Stimulated activated CD4-positive, alpha-beta T cell treated with anti-CD3 and anti-CD28 coated beads, Interleukin-4, amount 100 ng/mL, for 48 hours (primary cell): ENCODE data around the gene B3GNT7.
"Not testable (repeated sequence)": the region's sequence is repeated elsewhere in the genome, so short reads cannot be mapped to it uniquely, and the experiment has no call there.

Source experiments
- DNase-seq, 2 donors: peaks; one replicate each; pipeline ENCODE4 v3.0.0-alpha.2; 2020; ENCODE audit warnings: low read depth in 2 of 2

The B3GNT7 gene

GRCh38 chr2:231364961-231365810 is 30.3 kb upstream of the B3GNT7 start:
- DNase-seq = no peak

DNA sequence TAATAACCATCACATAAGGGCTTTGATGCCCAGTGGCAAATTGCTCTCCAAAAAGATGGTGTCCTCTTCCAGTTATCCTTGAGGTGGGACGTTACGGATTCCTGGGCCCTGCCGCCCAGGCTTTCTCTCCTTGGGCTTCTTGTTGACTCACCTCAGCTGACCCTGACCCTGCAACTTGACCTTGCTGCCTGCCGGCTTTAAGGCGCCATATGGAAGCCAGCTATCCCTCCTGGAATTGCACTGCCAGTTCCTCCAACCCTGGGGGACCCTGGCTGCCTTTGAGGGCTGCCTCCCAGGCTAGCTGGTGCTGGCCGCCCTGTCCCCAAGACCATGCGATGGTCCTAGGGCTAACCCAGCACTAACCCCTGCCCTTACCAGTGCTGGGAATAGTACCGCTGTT is 28.3 kb upstream of the B3GNT7 start:
- no peak for DNase-seq

- no peak for DNase-seq
Observed at GRCh38 chr2:231369580-231370428, 25.7 kb upstream of the B3GNT7 start.

- DNase-seq = no peak
Observed at GRCh38 chr2:231370429-231370748, 25.1 kb upstream of the B3GNT7 start.

GRCh38 chr2:231370749-231371429 is 24.6 kb upstream of the B3GNT7 start:
- no peak for DNase-seq

- DNase-seq = no peak
Observed at GRCh38 chr2:231371430-231372054, 24.0 kb upstream of the B3GNT7 start.

DNA sequence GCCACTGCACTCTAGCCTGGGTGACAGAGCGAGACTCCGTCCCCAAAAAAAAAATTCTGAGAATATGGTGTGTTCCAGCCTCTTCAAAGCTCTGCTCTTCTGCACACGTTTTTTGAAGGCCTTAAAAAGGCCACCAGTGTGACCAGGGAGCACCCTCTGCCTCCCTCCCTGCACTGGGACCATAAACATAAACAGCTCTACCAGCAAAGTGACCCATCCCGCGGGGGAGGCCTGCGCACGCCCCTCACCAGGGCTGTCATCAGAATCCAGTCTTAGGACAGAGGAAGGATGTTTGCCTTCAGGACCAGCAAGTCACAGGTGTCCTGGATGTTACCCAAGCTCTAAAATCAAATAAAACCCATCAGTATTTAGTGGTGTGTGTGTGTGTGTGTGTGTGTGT is 23.2 kb upstream of the B3GNT7 start:
- no peak for DNase-seq

- DNase-seq = no peak
Observed at GRCh38 chr2:231373184-231373583, 22.3 kb upstream of the B3GNT7 start.

DNA sequence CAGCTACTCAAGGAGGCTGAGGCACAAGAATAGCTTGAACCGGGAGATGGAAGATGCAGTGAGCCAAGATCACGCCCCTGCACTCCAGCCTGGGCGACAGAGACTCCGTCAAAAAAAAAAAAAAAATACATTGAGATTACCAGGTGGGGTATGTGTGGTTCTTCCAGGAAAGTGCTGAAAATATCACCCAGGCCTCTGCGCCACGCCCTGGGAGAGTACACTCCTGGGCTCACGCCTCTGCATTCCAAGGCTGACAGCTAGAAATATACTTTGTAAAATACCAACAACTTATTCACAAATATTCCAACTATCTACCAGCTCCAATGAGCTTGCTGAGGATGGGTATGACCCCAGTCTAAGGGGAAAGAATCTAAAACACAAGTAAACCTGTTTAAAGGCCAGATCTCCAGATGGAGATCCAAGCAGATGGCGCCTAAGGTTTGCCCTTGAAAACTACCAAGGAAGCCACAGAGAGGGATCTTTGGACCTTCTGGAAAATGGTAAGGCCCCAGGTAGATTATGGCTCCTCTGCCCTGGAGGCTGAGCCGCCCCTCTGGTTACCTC is 21.6 kb upstream of the B3GNT7 start:
- DNase-seq = no peak

- DNase-seq = no peak
Observed at GRCh38 chr2:231374771-231375170, 20.7 kb upstream of the B3GNT7 start.

- not testable (repeated sequence) for DNase-seq
Observed at GRCh38 chr2:231375994-231376615, 19.4 kb upstream of the B3GNT7 start.

DNA sequence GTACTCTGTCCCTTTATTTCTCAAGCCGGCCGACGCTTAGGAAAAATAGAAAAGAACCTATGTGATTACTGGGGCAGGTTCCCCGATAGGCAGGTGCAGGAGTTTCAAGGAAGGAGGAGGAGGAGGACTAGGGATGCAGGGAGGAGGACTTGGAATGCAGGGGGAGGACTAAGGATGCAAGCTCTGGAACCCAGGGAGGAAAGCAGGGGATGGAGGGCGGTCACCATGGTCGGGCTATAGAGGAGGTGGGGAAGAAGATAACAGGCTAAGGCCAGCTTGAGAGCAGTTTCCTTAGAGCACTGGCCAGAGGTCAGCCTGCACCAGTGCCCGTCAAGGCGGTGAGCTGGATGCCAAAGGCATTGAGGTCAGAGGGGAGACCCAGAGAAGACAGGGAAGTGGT is 18.7 kb upstream of the B3GNT7 start:
- DNase-seq = no peak

GRCh38 chr2:231378026-231378722 is 17.3 kb upstream of the B3GNT7 start:
- DNase-seq = no peak

- DNase-seq = no peak
Observed at GRCh38 chr2:231379266-231380215, 16.0 kb upstream of the B3GNT7 start.

GRCh38 chr2:231380307-231380706 is 15.2 kb upstream of the B3GNT7 start:
- DNase-seq = no peak

GRCh38 chr2:231380991-231381847 is 14.3 kb upstream of the B3GNT7 start:
- DNase-seq = no peak

DNA sequence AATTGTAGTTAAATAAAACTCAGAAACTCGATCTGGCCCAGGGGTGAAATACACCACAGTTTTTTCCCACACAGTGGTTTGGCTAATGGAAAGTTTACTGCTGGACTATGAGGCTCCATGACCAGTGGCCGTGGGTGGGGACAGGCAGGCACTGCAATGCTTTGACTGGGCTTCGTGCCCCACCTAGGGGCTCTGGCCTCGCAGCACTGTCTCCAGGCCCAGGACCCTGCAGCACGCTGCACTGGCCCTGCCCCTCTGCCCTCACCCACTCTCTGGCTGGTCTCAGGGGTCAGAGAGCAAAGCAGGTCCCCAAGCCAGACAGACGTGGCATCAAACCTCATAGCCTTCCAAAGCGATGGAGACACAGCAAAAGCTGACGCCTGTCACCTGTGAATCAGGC is 13.4 kb upstream of the B3GNT7 start:
- no peak for DNase-seq

DNA sequence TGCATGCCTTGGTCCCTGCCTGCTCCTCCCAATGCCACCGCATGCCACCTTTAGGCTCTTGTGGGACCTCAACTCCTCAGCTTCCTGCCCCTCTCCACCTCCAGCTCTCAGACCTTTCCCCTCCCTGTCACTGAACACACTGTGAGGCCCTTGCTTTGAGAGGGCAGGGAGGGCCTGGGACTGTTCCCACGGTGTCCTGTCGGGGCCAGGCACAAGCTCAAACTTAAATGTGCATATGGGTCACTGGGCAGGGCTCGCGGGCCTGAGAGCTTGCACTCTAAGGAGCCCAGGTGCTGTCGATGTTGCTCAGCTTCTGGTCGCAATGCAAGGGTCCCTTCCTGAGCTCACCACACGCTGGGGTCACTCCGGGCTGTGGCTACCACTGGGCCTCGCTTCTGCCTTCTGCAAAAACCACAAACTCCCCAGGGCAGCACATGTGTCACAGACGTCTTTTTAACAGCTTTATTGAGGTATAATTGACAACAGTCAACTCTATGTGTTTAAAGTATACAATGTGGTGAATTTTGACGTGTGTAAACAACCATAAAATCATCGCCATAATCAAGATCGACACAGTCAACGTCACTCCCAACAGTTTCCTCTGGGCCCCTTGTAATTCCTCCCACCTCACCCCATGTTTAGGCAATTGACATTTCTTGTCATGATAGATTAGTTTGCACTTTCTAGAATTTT is 11.9 kb upstream of the B3GNT7 start:
- no peak for DNase-seq
